GM21381 (cell line): ENCODE data around the gene MIS18A.
"Not testable (repeated sequence)": the region's sequence is repeated elsewhere in the genome, so short reads cannot be mapped to it uniquely, and the experiment has no call there.

ENCODE experiments used
- ATAC-seq: cut with Tn5 transposase; IDR thresholded peaks from one replicate; pipeline ENCODE4 v1.9.1; 2021; ENCODE audit warnings: mild to moderate bottlenecking, moderate library complexity; ENCODE audit not compliant: unreplicated experiment

MIS18A gene

DNA sequence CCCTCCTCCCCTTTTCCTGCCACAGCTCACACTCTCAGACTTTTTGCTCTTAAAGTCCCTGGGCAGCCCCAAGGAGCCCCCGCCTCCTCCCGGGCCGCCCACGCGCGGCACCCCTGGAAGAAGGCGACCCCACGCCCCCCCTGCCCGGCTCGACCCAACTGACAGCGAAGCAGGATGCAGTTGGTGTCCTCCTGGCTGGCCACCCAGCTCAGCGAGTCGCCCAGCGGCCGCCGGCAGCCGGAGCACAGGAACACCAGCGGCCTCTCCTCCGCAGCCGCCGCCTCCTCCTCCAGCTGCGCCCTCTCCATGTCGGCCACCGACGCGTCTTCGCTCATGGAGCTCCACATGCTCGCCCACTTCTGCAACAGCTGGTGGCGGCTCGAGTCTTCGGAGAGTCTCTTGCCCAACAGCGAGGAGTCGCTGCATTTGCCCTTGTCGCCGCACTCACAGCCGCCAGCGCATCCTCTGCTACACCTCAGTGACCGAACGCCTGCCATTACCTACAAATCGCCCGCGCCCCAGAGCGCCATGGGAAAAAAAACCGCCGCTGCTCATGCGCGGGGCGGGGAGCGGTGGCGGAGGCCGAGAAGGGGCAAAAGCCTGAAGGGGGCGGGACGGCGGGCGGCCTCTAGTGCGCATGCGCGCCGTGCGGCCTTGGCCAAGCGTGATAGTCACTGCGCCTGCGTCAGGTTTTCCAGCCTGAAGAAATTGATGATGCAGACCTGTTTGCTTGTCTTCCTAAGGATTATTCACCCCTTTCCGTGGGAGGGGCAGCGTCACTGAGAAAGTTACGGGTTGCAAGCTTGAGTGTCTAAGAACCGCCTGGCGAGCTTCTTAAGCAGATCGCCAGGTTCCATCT lies at the start of gene MIS18A:
TSS of gene MIS18A (minus strand) at position 532 of the 859 bp plus-strand sequence. CDS start at position 497, 35 bp downstream.
- ATAC-seq: peak; percentile 95

- no peak for ATAC-seq
Observed at GRCh38 chr21:32328595-32328994, 49.7 kb upstream of the MIS18A start.

- ATAC-seq: no peak
Observed at GRCh38 chr21:32325706-32326105, 46.9 kb upstream of the MIS18A start.

GRCh38 chr21:32322676-32323075 lies 43.8 kb upstream of the MIS18A start:
- ATAC-seq: no peak

DNA sequence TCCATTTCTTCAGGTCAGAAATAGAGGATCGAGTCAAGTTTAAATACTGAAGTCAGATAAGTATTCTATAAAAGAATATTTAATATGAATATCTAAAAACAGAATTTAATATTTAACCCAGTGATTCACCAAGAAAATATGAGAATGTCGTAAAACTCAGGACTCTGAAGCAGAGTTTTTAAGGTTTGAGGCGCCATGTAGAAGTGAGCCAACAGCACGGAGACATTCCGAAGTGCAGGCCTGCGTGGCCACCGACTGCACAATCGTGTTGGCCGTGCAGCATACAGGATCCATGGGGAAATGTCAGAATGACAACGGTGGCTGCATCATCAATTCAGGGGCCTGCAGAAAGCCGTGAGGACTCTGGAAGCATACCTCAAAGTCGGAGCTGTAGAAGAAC lies 43.3 kb upstream of the MIS18A start:
- no peak for ATAC-seq

DNA sequence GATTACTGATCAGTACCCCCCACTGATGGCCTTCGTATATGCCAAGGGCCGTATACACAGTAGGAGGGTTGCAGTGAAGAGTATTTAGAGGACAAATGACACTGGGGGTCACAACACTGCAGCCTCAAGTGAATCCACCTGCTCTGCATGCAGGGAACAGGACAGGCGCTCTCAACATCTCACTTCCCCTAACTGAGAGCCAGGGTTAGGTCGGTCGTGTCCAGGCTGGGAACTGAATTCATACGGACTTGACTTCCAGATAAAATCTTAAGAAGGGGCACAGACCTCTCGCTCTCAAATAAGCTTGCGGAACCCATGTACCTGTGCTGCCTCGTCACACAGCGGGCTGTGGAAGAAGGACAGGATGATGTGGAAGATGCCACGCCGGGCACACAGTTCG lies 42.6 kb upstream of the MIS18A start:
- no peak for ATAC-seq

DNA sequence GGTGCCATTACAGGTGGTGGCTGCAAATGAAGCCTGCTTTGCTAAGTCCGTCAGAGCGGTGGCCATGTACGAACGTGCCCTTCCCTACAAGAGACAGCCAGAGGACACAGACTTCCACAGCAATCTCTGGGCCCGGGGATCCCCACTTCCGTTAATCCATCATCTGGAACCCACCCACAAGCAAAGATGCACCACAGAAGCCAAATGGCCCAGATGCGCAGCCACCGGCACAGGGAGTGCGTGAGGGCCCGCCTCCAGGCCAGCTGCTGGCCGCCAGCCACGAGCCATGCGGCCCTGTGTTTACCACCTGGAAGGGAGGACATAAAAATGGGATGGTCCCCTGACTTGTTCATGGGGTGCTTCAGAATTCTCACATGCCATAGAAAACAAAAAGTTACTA lies 41.9 kb upstream of the MIS18A start:
- ATAC-seq: no peak

- no peak for ATAC-seq
Observed at GRCh38 chr21:32320059-32320458, 41.2 kb upstream of the MIS18A start.

GRCh38 chr21:32319012-32319411 lies 40.2 kb upstream of the MIS18A start:
- ATAC-seq: no peak

- no peak for ATAC-seq
Observed at GRCh38 chr21:32317726-32318125, 38.9 kb upstream of the MIS18A start.

GRCh38 chr21:32316361-32317215 lies 37.7 kb upstream of the MIS18A start:
- no peak for ATAC-seq

GRCh38 chr21:32315511-32316281 lies 36.8 kb upstream of the MIS18A start:
- no peak for ATAC-seq

DNA sequence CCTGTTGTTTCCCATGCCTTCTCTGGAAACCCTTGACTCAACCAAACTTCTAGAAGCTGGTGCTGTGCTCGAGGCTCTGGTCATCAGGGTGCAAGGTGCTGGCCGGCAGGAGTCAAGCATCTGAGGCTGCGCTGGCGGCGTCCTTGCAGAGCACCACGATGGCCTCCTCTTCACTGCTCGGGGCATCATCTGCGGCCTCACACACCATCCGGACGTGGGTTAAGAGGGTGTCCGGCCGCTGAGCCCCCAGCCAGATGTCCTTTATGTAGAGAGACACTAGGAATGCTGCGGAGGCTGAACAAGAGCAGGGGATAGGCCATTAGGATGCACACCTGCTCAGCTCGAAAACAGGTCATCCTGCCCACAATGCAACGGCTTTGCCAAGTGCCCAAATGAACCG lies 36.0 kb upstream of the MIS18A start:
- no peak for ATAC-seq

DNA sequence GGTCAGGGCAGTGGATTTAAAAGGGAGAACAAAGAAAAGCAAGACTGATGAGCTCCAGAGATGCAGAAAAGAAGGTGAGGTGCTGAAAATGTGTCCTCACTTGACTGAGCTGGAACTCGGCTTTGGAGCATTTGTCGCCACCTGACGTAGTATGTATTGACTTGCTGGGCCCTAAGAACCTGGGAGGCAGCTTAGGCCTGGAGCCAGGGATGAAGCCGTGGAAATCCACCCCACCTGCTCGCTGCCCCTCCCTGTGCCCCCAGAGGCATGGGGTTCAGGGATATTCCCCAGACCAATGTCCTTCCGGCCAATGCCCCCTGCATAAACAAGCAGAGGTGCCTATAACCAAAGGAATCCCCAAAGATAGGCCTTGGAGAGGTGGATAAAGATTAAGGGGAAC lies 34.1 kb upstream of the MIS18A start:
- ATAC-seq: no peak

DNA sequence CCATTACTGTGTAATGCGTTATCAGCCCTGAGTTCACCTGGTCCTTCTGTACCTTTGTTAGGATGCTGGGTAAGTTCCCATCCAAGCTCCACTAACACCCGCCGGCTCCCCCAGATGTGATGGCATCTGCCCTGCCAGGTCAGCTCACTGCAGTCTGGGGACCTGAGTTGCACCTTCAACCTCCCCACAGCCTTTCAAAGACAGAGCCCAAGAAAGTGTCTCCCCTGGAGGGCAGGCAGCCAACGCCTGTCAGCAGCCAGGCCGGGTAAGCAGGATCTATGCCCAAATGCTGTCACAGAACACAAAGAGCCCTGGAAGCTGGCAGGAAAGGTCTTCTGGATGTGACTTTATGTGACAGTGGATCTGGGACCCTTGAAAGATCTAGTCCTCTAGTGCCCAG lies 33.5 kb upstream of the MIS18A start:
- no peak for ATAC-seq

GRCh38 chr21:32311621-32312020 lies 32.8 kb upstream of the MIS18A start:
- no peak for ATAC-seq

DNA sequence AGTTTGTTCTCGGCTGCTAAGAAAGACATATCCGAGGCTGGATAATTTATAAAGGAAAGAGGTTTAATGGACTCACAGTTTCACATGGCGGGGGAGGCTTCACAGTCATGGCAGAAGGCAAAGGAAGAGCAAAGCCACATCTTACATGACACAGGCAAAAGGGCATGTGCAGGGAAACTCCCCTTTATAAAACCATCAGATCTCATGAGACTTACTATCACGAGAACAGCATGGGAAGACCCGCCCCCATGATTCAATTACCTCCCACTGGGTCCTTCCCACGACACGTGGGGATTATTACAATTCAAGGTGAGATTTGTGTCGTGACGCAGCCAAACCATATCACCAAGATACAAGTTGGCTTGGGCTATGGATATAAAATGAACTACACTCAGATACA lies 32.1 kb upstream of the MIS18A start:
- not testable (repeated sequence) for ATAC-seq

- no peak for ATAC-seq
Observed at GRCh38 chr21:32309906-32310460, 31.1 kb upstream of the MIS18A start.

DNA sequence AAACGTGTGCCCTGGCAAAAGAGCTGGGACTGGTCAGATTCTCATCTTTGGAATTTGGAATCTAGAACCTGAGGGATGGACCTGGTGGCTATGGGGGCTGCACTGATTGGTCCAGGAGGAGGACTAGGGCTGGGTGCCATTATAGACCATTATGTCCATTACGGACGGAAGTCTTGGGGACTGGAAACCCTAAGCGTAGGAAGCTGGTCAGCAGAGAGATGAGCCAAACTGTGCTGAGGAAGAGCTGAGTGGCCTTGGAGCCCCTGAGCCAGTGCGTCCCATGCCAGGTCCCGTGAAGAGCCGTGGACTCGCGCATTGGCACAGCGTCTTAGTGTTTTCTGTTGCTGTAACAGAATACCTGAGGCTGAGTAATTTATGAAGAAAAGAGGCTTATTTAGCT lies 29.8 kb upstream of the MIS18A start:
- no peak for ATAC-seq

- ATAC-seq: no peak
Observed at GRCh38 chr21:32307706-32308105, 28.9 kb upstream of the MIS18A start.
